H9 (cell line): Measurements from ENCODE around the gene TEK. TPM values are rescaled to one million over a fixed set of nuclear protein-coding genes. Genes with fewer than 3 reads are reported as not detected.

Experiments used
- DNase-seq: peaks from one replicate; pipeline ENCODE4 v3.0.0-alpha.2; 2017
- H2AFZ ChIP-seq: one replicate; pipeline ENCODE4 v1.6.1; 2013; ENCODE audit warnings: mild to moderate bottlenecking, low read length, control low read depth, moderate library complexity
- H2AK5ac ChIP-seq: 2 replicates; pipeline ENCODE4 v1.6.1; 2013; ENCODE audit warnings: low read length, control low read depth, mixed read lengths; ENCODE audit not compliant: insufficient read length
- H2BK120ac ChIP-seq: one replicate; pipeline ENCODE4 v1.6.1; 2013; ENCODE audit warnings: low read depth, mild to moderate bottlenecking, low read length, control low read depth, inconsistent platforms; ENCODE audit not compliant: poor library complexity, severe bottlenecking
- H2BK12ac ChIP-seq: 2 replicates; pipeline ENCODE4 v1.6.1; 2013; ENCODE audit warnings: low read length, control low read depth, mixed read lengths, low read depth; ENCODE audit not compliant: insufficient read length
- H2BK15ac ChIP-seq: 2 replicates; pipeline ENCODE4 v1.6.1; 2013; ENCODE audit warnings: low read depth, low read length, control low read depth
- H2BK20ac ChIP-seq: one replicate; pipeline ENCODE4 v1.6.1; 2013; ENCODE audit warnings: low read depth, mild to moderate bottlenecking, low read length, control low read depth, inconsistent platforms; ENCODE audit not compliant: poor library complexity, severe bottlenecking
- H2BK5ac ChIP-seq: 2 replicates; pipeline ENCODE4 v1.6.1; 2013; ENCODE audit warnings: low read length, control low read depth, mixed read lengths; ENCODE audit not compliant: insufficient read length
- H3K14ac ChIP-seq: 2 replicates; pipeline ENCODE4 v1.6.1; 2013; ENCODE audit warnings: low read length, control low read depth; ENCODE audit not compliant: insufficient read depth
- H3K18ac ChIP-seq: 2 replicates; pipeline ENCODE4 v1.6.1; 2013; ENCODE audit warnings: low read depth, mild to moderate bottlenecking, mixed read lengths, low read length, control low read depth; ENCODE audit not compliant: insufficient read length
- H3K23ac ChIP-seq: 2 replicates; pipeline ENCODE4 v1.6.1; 2013; ENCODE audit warnings: low read length, control low read depth, mixed read lengths, low read depth; ENCODE audit not compliant: insufficient read length
- H3K23me2 ChIP-seq: 2 replicates; pipeline ENCODE4 v1.6.1; 2013; ENCODE audit warnings: low read depth, mild to moderate bottlenecking, mixed read lengths, low read length, control low read depth; ENCODE audit not compliant: insufficient read length, poor library complexity, severe bottlenecking
- H3K27ac ChIP-seq: 2 replicates; pipeline ENCODE4 v1.5.1; 2013; ENCODE audit warnings: low read length, control low read depth, mixed read lengths, low read depth; ENCODE audit not compliant: insufficient read length
- H3K27me3 ChIP-seq: 2 replicates; pipeline ENCODE4 v1.6.1; 2013; ENCODE audit warnings: low read length, control low read depth, inconsistent platforms; ENCODE audit not compliant: insufficient read depth
- H3K4ac ChIP-seq: 2 replicates; pipeline ENCODE4 v1.6.1; 2013; ENCODE audit warnings: low read depth, mild to moderate bottlenecking, control low read depth, inconsistent platforms, low read length, moderate library complexity
- H3K4me1 ChIP-seq: 2 replicates; pipeline ENCODE4 v1.6.1; 2013; ENCODE audit warnings: low read length, control low read depth, inconsistent platforms; ENCODE audit not compliant: insufficient read depth
- H3K4me2 ChIP-seq: 2 replicates; pipeline ENCODE4 v1.6.1; 2013; ENCODE audit warnings: low read length, control low read depth, mixed read lengths; ENCODE audit not compliant: insufficient read length, insufficient read depth
- H3K56ac ChIP-seq: 2 replicates; pipeline ENCODE4 v1.6.1; 2013; ENCODE audit warnings: low read depth, mild to moderate bottlenecking, mixed read lengths, low read length, control low read depth; ENCODE audit not compliant: insufficient read length
- H3K79me1 ChIP-seq: 2 replicates; pipeline ENCODE4 v1.6.1; 2013; ENCODE audit warnings: low read depth, mild to moderate bottlenecking, moderate library complexity, low read length, control low read depth, inconsistent platforms; ENCODE audit not compliant: insufficient read depth, poor library complexity, severe bottlenecking
- H3K79me2 ChIP-seq: 2 replicates; pipeline ENCODE4 v1.6.1; 2013; ENCODE audit warnings: low read length, control low read depth, inconsistent platforms; ENCODE audit not compliant: insufficient read depth
- H3K9ac ChIP-seq: 2 replicates; pipeline ENCODE4 v1.6.1; 2013; ENCODE audit warnings: low read length, control low read depth, mixed read lengths; ENCODE audit not compliant: insufficient read length; ENCODE audit errors: extremely low read depth
- H3K9me3 ChIP-seq: one replicate; pipeline ENCODE4 v1.6.1; 2013; ENCODE audit warnings: low read depth, low read length, inconsistent platforms; ENCODE audit not compliant: control insufficient read depth
- H3T11ph ChIP-seq: one replicate; pipeline ENCODE4 v1.6.1; 2013; ENCODE audit warnings: mild to moderate bottlenecking, low read length, control low read depth, inconsistent platforms
- H4K20me1 ChIP-seq: one replicate; pipeline ENCODE4 v1.6.1; 2013; ENCODE audit not compliant: control insufficient read depth, insufficient read length, insufficient read depth
- H4K5ac ChIP-seq: 2 replicates; pipeline ENCODE4 v1.6.1; 2013; ENCODE audit warnings: low read depth, mild to moderate bottlenecking, mixed read lengths, low read length, control low read depth; ENCODE audit not compliant: insufficient read length
- H4K8ac ChIP-seq: replicated peaks from 2 replicates; pipeline ENCODE4 v1.6.1; 2013; ENCODE audit warnings: low read length, control low read depth, mixed read lengths, low read depth; ENCODE audit not compliant: insufficient read length
- H4K91ac ChIP-seq: 2 replicates; pipeline ENCODE4 v1.6.1; 2013; ENCODE audit warnings: low read depth, mild to moderate bottlenecking, moderate library complexity, mixed read lengths, low read length, control low read depth; ENCODE audit not compliant: insufficient read length
- H3K27ac Mint-ChIP-seq, 3 experiments: 2 replicates in 2 of 3; 3 replicates in 1 of 3; pipeline ENCODE4 v1.8.0; 2020 to 2021; ENCODE audit warnings: mixed read lengths in 3 of 3, mild to moderate bottlenecking in 1 of 3, moderate library complexity in 1 of 3
- H3K27me3 Mint-ChIP-seq: 2 replicates; pipeline ENCODE4 v1.8.0; 2021; ENCODE audit warnings: low read depth, mild to moderate bottlenecking, moderate library complexity, mixed read lengths
- H3K36me3 Mint-ChIP-seq, 3 experiments: 2 replicates in 2 of 3; 3 replicates in 1 of 3; pipeline ENCODE4 v1.8.0; 2020 to 2021; ENCODE audit warnings: low read depth in 3 of 3, mixed read lengths in 3 of 3; ENCODE audit not compliant: insufficient read depth in 1 of 3
- H3K4me1 Mint-ChIP-seq, 2 experiments: 2 replicates each; pipeline ENCODE4 v1.8.0; 2020; ENCODE audit warnings: mixed read lengths in 2 of 2
- H3K4me3 Mint-ChIP-seq, 2 experiments: 2 replicates in 1 of 2; 3 replicates in 1 of 2; pipeline ENCODE4 v1.8.0; 2020 to 2021; ENCODE audit warnings: mild to moderate bottlenecking in 2 of 2, mixed read lengths in 2 of 2, moderate library complexity in 1 of 2
- H3K9me3 Mint-ChIP-seq, 2 experiments: 2 replicates in 1 of 2; 3 replicates in 1 of 2; pipeline ENCODE4 v1.8.0; 2020; ENCODE audit warnings: mild to moderate bottlenecking in 2 of 2, mixed read lengths in 2 of 2, moderate library complexity in 1 of 2
- WGBS: extraction: QIAGEN DNeasy Blood & Tissue Kit; methylation state at CpG from one replicate; pipeline ENCODE4 v1.1.7; 2013; ENCODE audit warnings: missing lambda C conversion rate, low lambda C conversion rate, mixed read lengths; ENCODE audit not compliant: insufficient read length; ENCODE audit errors: extremely low coverage; 5-methylcytosine and 5-hydroxymethylcytosine counted together
- total RNA-seq: library from RNA; stranded (reverse); gene quantifications from 2 replicates; pipeline ENCODE4 v1.2.1, GENCODE V29; 2021
- TF ChIP-seq, protein P1 (sequence below): fragments of 200-600 bp; sonication (generic); conservative IDR thresholded peaks from 3 replicates; pipeline ENCODE4 v1.8.0; 2021; ENCODE audit warnings: antibody characterized with exemption, mild to moderate bottlenecking

Gene TEK
- total RNA-seq, 1 experiment from 2014 or later, result 1.8 TPM

- no CpG with 5 or more reads among the region's 1 CpG for WGBS
- no peak for DNase-seq
Observed at GRCh38 chr9:27059412-27059811, 49.6 kb upstream of the TEK start.

More at GRCh38 chr9:27059412-27059811, 49.6 kb upstream of the TEK start:
- no peak overlapping the region for H3K18ac ChIP-seq
- no peak overlapping the region for H2BK12ac ChIP-seq
- H3K23me2 ChIP-seq, result no peaks in the 10 kb centered on the region
- H2BK15ac ChIP-seq, result no peak overlapping the region
- H4K5ac ChIP-seq, result no peak overlapping the region
- H3K4me2 ChIP-seq, result no peak overlapping the region
- H2BK5ac ChIP-seq, result no peak overlapping the region
- no peak overlapping the region for H3K4me3 Mint-ChIP-seq
- no peaks in the 10 kb centered on the region for H3K27me3 Mint-ChIP-seq
- no peak overlapping the region for H3T11ph ChIP-seq
- no peaks in the 10 kb centered on the region for H3K9me3 ChIP-seq
- TF ChIP-seq, protein P1, sequence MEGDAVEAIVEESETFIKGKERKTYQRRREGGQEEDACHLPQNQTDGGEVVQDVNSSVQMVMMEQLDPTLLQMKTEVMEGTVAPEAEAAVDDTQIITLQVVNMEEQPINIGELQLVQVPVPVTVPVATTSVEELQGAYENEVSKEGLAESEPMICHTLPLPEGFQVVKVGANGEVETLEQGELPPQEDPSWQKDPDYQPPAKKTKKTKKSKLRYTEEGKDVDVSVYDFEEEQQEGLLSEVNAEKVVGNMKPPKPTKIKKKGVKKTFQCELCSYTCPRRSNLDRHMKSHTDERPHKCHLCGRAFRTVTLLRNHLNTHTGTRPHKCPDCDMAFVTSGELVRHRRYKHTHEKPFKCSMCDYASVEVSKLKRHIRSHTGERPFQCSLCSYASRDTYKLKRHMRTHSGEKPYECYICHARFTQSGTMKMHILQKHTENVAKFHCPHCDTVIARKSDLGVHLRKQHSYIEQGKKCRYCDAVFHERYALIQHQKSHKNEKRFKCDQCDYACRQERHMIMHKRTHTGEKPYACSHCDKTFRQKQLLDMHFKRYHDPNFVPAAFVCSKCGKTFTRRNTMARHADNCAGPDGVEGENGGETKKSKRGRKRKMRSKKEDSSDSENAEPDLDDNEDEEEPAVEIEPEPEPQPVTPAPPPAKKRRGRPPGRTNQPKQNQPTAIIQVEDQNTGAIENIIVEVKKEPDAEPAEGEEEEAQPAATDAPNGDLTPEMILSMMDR, result no peak
- H2BK20ac ChIP-seq, result no peak overlapping the region
- no peaks in the 10 kb centered on the region for H4K20me1 ChIP-seq
- H3K4ac ChIP-seq, result no peak overlapping the region
- H2AFZ ChIP-seq, result no peak overlapping the region
- no peak overlapping the region for H4K8ac ChIP-seq
- H3K9me3 Mint-ChIP-seq, result no peaks in the 10 kb centered on the region
- H3K36me3 Mint-ChIP-seq, result peaks cover 0 to 11% (median 0%) of the 10 kb centered on the region in 3 experiments; a peak in 2 of 7 replicates
- no peak overlapping the region for H3K14ac ChIP-seq
- no peak overlapping the region for H3K23ac ChIP-seq
- H3K9ac ChIP-seq, result no peak overlapping the region
- H3K79me2 ChIP-seq, result no peaks in the 10 kb centered on the region
- H4K91ac ChIP-seq, result no peak overlapping the region
- H2BK120ac ChIP-seq, result no peak overlapping the region
- H3K56ac ChIP-seq, result no peak overlapping the region
- no peaks in the 10 kb centered on the region for H3K4me1 ChIP-seq
- no peaks in the 10 kb centered on the region for H3K4me1 Mint-ChIP-seq
- no peaks in the 10 kb centered on the region for H3K79me1 ChIP-seq
- H3K27ac ChIP-seq, result no peak overlapping the region
- no peaks in the 10 kb centered on the region for H3K27me3 ChIP-seq
- H2AK5ac ChIP-seq, result no peak overlapping the region
- no peak overlapping the region for H3K27ac Mint-ChIP-seq
